ENCODE data around the gene EXO5.

The EXO5 gene

DNA sequence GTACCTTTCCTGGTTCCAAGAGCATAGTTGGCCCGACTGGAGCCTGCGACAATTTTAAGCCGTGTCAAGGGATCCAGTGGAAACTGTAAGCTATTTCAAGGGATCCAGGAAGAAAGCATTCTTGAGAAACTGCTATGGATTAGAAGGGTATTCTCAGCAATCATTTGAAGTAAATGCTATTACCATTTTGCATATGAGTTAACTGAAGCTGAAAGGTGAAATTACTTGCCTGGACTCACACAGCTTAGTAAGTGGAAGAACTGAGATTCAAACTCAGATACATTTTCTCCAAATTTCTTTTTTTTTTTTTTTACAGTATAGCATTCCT, 23.5 kb downstream of the EXO5 start:
- no peak for DNase-seq
- Histone ChIP-seq H3K79me2 (ENCODE audit: insufficient read depth, low read length) (peaks cover 12% of the 10 kb centered on the region), H3K4me3 (ENCODE audit: low read depth in 1 of 2, low read length in 2 of 2) (peak overlapping the region; percentile 79 to 90), H3K27ac (ENCODE audit: low read length) (peak overlapping the region; percentile 82), H3K4me2 (ENCODE audit: insufficient read depth, low read length) (peak overlapping the region; percentile 79), H3K27me3 (ENCODE audit: insufficient read depth, low read length, poor library complexity) (no peaks in the 10 kb centered on the region), H3K36me3 (ENCODE audit: insufficient read depth, low read length) (peaks cover 10% of the 10 kb centered on the region; the same call in 1 of the 2 replicates), H2AFZ (ENCODE audit: low read depth, low read length) (peak overlapping the region; percentile 87), H3K4me1 (ENCODE audit: insufficient read depth, low read length) (peaks cover 26% of the 10 kb centered on the region), H4K20me1 (ENCODE audit: insufficient read depth, low read length) (no peaks in the 10 kb centered on the region), H3K9ac (ENCODE audit: low read depth, low read length) (peak overlapping the region; percentile 77), H3K9me3 (ENCODE audit: insufficient read depth, low read length, severe bottlenecking) (no peaks in the 10 kb centered on the region)
- TF ChIP-seq CTCF (IDR thresholded peaks at IDR 0.05; ENCODE audit: borderline replicate concordance, extremely low read depth, low read length, poor library complexity, severe bottlenecking) (no peak), EZH2 (IDR thresholded peaks at IDR 0.05; ENCODE audit: borderline replicate concordance, low read depth, low read length, severe bottlenecking) (no peak)
- no peak for ATAC-seq (ENCODE audit: insufficient read depth, low read depth)

DNA sequence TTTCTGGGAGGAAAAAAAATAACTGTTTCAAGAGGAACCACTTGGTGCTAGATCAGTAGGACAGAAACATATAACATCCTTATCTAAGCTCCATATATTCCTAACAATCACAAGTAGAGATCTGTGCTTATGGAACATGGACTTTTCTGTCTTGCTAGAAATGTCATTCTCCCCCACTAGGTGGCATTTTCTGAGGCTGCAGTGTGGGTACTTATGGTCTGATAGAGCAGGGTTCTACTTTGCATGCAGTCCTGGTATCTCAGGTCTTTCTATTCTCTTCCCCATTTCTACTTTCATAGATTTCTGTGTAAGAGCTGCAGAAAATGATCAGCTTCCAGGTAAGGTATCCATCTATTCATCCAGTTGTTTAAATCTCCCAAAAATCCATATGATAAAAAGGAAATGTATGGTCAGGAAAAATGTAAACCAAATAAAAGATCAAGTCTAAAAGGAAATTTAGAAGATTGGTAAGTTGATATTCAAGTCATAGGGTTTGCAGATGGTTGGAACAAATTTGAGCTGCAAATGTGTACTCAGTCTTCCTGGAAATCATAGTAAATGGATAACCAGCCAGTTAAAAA, 24.4 kb downstream of the EXO5 start:
- peak; percentile 50 for ATAC-seq (ENCODE audit: insufficient read depth, low read depth)
- peaks cover 26% of the 10 kb centered on the region for H3K4me1 ChIP-seq (ENCODE audit: insufficient read depth, low read length)
- H4K20me1 ChIP-seq (ENCODE audit: insufficient read depth, low read length) = no peaks in the 10 kb centered on the region
- no peaks in the 10 kb centered on the region for H3K27me3 ChIP-seq (ENCODE audit: insufficient read depth, low read length, poor library complexity)
- H3K4me2 ChIP-seq (ENCODE audit: insufficient read depth, low read length) = peak overlapping the region; percentile 79
- peak overlapping the region; percentile 77; the same call in 1 of the 2 replicates for H3K9ac ChIP-seq (ENCODE audit: low read depth, low read length)
- peaks cover 10% of the 10 kb centered on the region; the same call in 1 of the 2 replicates for H3K36me3 ChIP-seq (ENCODE audit: insufficient read depth, low read length)
- peak; percentile 60 for DNase-seq
- H3K9me3 ChIP-seq (ENCODE audit: insufficient read depth, low read length, severe bottlenecking) = no peaks in the 10 kb centered on the region
- H3K79me2 ChIP-seq (ENCODE audit: insufficient read depth, low read length) = peaks cover 12% of the 10 kb centered on the region
- no peak overlapping the region; the same call in 1 of the 2 replicates for H2AFZ ChIP-seq (ENCODE audit: low read depth, low read length)
- TF ChIP-seq EZH2 (IDR thresholded peaks at IDR 0.05; ENCODE audit: borderline replicate concordance, low read depth, low read length, severe bottlenecking) (no peak), CTCF (IDR thresholded peaks at IDR 0.05; ENCODE audit: borderline replicate concordance, extremely low read depth, low read length, poor library complexity, severe bottlenecking) (peak; percentile 86)
- H3K27ac ChIP-seq (ENCODE audit: low read length) = no peak overlapping the region
- H3K4me3 ChIP-seq (ENCODE audit: low read depth in 1 of 2, low read length in 2 of 2) = peak overlapping the region in 1 of 2 experiments; percentile 90; a peak in 3 of 4 replicates

DNA sequence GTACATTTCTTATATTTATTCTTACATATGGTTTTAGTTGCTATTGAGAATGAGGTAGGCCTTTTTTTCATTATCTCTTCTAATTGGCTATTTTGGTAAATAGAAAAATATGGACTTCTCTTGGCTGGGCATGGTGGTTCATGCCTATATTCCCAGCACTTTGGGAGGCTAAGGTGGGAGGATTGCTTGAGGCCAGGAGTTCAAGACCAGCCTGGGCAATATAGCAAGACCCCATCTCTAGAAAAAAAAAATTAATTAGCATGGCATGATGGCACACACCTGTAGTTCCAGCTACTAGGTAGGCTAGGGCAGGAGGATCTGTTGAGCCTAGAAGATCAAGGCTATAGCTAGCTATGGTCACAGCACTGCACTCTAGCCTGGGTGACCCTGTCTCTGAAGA, 26.0 kb downstream of the EXO5 start:
- Histone ChIP-seq H3K9ac (ENCODE audit: low read depth, low read length) (no peak overlapping the region), H3K9me3 (ENCODE audit: insufficient read depth, low read length, severe bottlenecking) (no peaks in the 10 kb centered on the region), H3K4me2 (ENCODE audit: insufficient read depth, low read length) (no peak overlapping the region), H3K79me2 (ENCODE audit: insufficient read depth, low read length) (peaks cover 12% of the 10 kb centered on the region), H3K27me3 (ENCODE audit: insufficient read depth, low read length, poor library complexity) (no peaks in the 10 kb centered on the region), H3K27ac (ENCODE audit: low read length) (no peak overlapping the region), H3K4me1 (ENCODE audit: insufficient read depth, low read length) (peaks cover 26% of the 10 kb centered on the region), H3K4me3 (ENCODE audit: low read depth in 1 of 2, low read length in 2 of 2) (no peak overlapping the region), H4K20me1 (ENCODE audit: insufficient read depth, low read length) (no peaks in the 10 kb centered on the region), H2AFZ (ENCODE audit: low read depth, low read length) (no peak overlapping the region), H3K36me3 (ENCODE audit: insufficient read depth, low read length) (peaks cover 15% of the 10 kb centered on the region; the same call in 1 of the 2 replicates)
- ATAC-seq (ENCODE audit: insufficient read depth, low read depth) (no peak), DNase-seq (no peak)
- no peak for TF ChIP-seq EZH2 (IDR thresholded peaks at IDR 0.05; ENCODE audit: borderline replicate concordance, low read depth, low read length, severe bottlenecking)
- no peak for TF ChIP-seq CTCF (IDR thresholded peaks at IDR 0.05; ENCODE audit: borderline replicate concordance, extremely low read depth, low read length, poor library complexity, severe bottlenecking)

All from DND-41 (cell line).